GM12878 (cell line): ENCODE results near the gene PAX7. TPM values are rescaled to one million over a fixed set of nuclear protein-coding genes. Genes with fewer than 3 reads are reported as not detected.

Experiments
- ATAC-seq: fragments of 200-7000 bp; cut with Tn5 transposase; 3 replicates; pipeline ENCODE4 v1.9.1; 2020; ENCODE audit warnings: mild to moderate bottlenecking, moderate library complexity
- BruUV-seq: library from RNA; stranded (reverse); fragments of 400-500 nt; replicated peaks from 2 replicates; lab custom pipeline; 2021; lab: Mats Ljungman, UMichigan
- CTCF ChIA-PET: fragments of 300-600 bp; sonication (Branson Sonifier 250); formaldehyde crosslinking; extraction: SDS; loops from one replicate; lab custom pipeline; 2021; ENCODE audit warnings: inconsistent platforms; lab: Yijun Ruan, JAX
- POLR2A ChIA-PET: fragments of 350-600 bp; formaldehyde crosslinking; extraction: SDS; loops from one replicate; lab custom pipeline; 2021; ENCODE audit warnings: inconsistent platforms; lab: Charles Lee
- RAD21 ChIA-PET: fragments of 300-600 bp; sonication (Branson Sonifier 250); formaldehyde crosslinking; loops from one replicate; lab custom pipeline; 2023; ENCODE audit warnings: antibody characterized with exemption; ENCODE audit not compliant: unreplicated experiment; lab: Charles Lee
- SMC1A ChIA-PET: fragments of 300-600 bp; sonication (Branson Sonifier 250); formaldehyde crosslinking; loops from one replicate; lab custom pipeline; 2023; ENCODE audit not compliant: unreplicated experiment, uncharacterized antibody; lab: Charles Lee
- DNase-seq: peaks from one replicate; pipeline ENCODE4 v3.0.0-alpha.2; 2011; ENCODE audit warnings: low read depth, low spot score
- FAIRE-seq: peaks from 3 replicates; lab custom pipeline; 2011; peaks lifted over from hg19 to GRCh38; lab: Jason Lieb, UNC
- H2AFZ ChIP-seq: 2 replicates; pipeline ENCODE4 v1.6.0; 2011; ENCODE audit warnings: low read depth, low read length, control low read depth; ENCODE audit not compliant: control insufficient read depth
- H3K27ac ChIP-seq: 2 replicates; pipeline ENCODE4 v1.5.1; 2011; ENCODE audit warnings: control low read depth; ENCODE audit not compliant: control insufficient read depth, insufficient read depth
- H3K27me3 ChIP-seq, 2 experiments: replicated peaks in 1 of 2; 2 replicates each; pipeline versions ENCODE4 v1.6.0 to v1.6.1; 2011; ENCODE audit warnings: low read length in 1 of 2; ENCODE audit not compliant: control insufficient read depth in 2 of 2, insufficient read depth in 2 of 2
- H3K36me3 ChIP-seq, 2 experiments: 2 replicates each; pipeline ENCODE4 v1.5.1; 2011; ENCODE audit warnings: low read length in 1 of 2; ENCODE audit not compliant: control insufficient read depth in 2 of 2, insufficient read depth in 2 of 2
- H3K4me1 ChIP-seq: 2 replicates; pipeline ENCODE4 v1.6.1; 2011; ENCODE audit warnings: mild to moderate bottlenecking, low read length, moderate library complexity, mixed read lengths; ENCODE audit not compliant: control insufficient read depth, insufficient read depth
- H3K4me2 ChIP-seq: 2 replicates; pipeline ENCODE4 v1.6.0; 2011; ENCODE audit warnings: control low read depth; ENCODE audit not compliant: control insufficient read depth, insufficient read depth
- H3K4me3 ChIP-seq: fragments of 200-600 bp; sonication (generic); 2 replicates; pipeline ENCODE4 v1.5.1; 2016
- H3K79me2 ChIP-seq: 2 replicates; pipeline ENCODE4 v1.6.0; 2011; ENCODE audit warnings: low read length; ENCODE audit not compliant: control insufficient read depth, insufficient read depth
- H3K9ac ChIP-seq: 2 replicates; pipeline ENCODE4 v1.8.0; 2011; ENCODE audit warnings: low read length, control low read depth, mixed read lengths; ENCODE audit not compliant: control insufficient read depth, insufficient read depth
- H3K9me3 ChIP-seq: replicated peaks from 3 replicates; pipeline ENCODE4 v1.5.1; 2011; ENCODE audit warnings: mild to moderate bottlenecking, low read length; ENCODE audit not compliant: control insufficient read depth, insufficient read depth
- H4K20me1 ChIP-seq: 2 replicates; pipeline ENCODE4 v1.6.0; 2011; ENCODE audit not compliant: control insufficient read depth, insufficient read depth
- BCL11A ChIP-seq: IDR thresholded peaks from 2 replicates; pipeline ENCODE4 v1.6.1; 2011; ENCODE audit warnings: low read depth, low read length
- CBFB ChIP-seq: IDR thresholded peaks from 2 replicates; pipeline ENCODE4 v1.6.1; 2016; ENCODE audit warnings: antibody characterized with exemption, low read depth
- CHD2 ChIP-seq: IDR thresholded peaks from 2 replicates; pipeline ENCODE4 v1.6.1; 2011; ENCODE audit warnings: low read depth, low read length, improper control_type of control experiment, borderline replicate concordance
- EP300 ChIP-seq, 2 experiments: fragments of 150-350 bp in 1 of 2; IDR thresholded peaks; 2 replicates each; pipeline ENCODE4 v1.6.1; 2011 to 2012; ENCODE audit warnings: low read depth in 2 of 2, low read length in 2 of 2, borderline replicate concordance in 1 of 2, improper control_type of control experiment in 1 of 2, inconsistent platforms in 1 of 2; ENCODE audit not compliant: control insufficient read depth in 1 of 2
- FOXK2 ChIP-seq: fragments of 450-650 bp; IDR thresholded peaks from 2 replicates; pipeline ENCODE4 v1.6.1; 2017; ENCODE audit warnings: mild to moderate bottlenecking, moderate library complexity
- IRF3 ChIP-seq: fragments of 450-650 bp; IDR thresholded peaks from 2 replicates; pipeline ENCODE4 v1.6.1; 2014; ENCODE audit warnings: mild to moderate bottlenecking
- IRF4 ChIP-seq: IDR thresholded peaks from 2 replicates; pipeline ENCODE4 v1.6.1; 2011; ENCODE audit warnings: low read depth, low read length
- MEF2B ChIP-seq: fragments of 450-650 bp; IDR thresholded peaks from 2 replicates; pipeline ENCODE4 v1.6.1; 2018; ENCODE audit warnings: mild to moderate bottlenecking, moderate library complexity; ENCODE audit not compliant: partially characterized antibody, poor library complexity, severe bottlenecking
- PAX5 ChIP-seq: IDR thresholded peaks from 2 replicates; pipeline ENCODE4 v1.6.1; 2011; ENCODE audit warnings: low read depth, low read length, borderline replicate concordance
- POLR2A ChIP-seq: IDR thresholded peaks from 2 replicates; pipeline ENCODE4 v1.6.1; 2011; ENCODE audit warnings: low read depth, mild to moderate bottlenecking, low read length
- RCOR1 ChIP-seq: conservative IDR thresholded peaks from 2 replicates; pipeline ENCODE4 v1.6.1; 2012; ENCODE audit warnings: low read depth, low read length, improper control_type of control experiment
- TCF3 ChIP-seq: IDR thresholded peaks from 2 replicates; pipeline ENCODE4 v1.6.1; 2012; ENCODE audit warnings: low read depth, mild to moderate bottlenecking, low read length, borderline replicate concordance; ENCODE audit not compliant: insufficient read depth
- WGBS: methylation state at CpG from one replicate; pipeline ENCODE4 v1.1.6; 2016; ENCODE audit warnings: low lambda C conversion rate; ENCODE audit not compliant: insufficient replicate concordance, insufficient coverage; ENCODE audit errors: missing lambda C conversion rate; 5-methylcytosine and 5-hydroxymethylcytosine counted together
- in situ Hi-C: fragments of 300-500 bp; cut with MboI; formaldehyde crosslinking; loops from 9 replicates; pipeline ENCODE4 v1.14.3; 2018; ENCODE audit warnings: mixed read lengths
- intact Hi-C: fragments of 100-400 bp; cut with micrococcal nuclease; formaldehyde crosslinking; loops from one replicate; pipeline ENCODE4 v1.14.2; 2022; ENCODE audit not compliant: unreplicated experiment
- polyA plus RNA-seq, 11 experiments: library from polyadenylated mRNA; depleted of rRNA in 4 of 11; unstranded in 6 of 11; stranded (reverse) in 5 of 11; fragments of >200 nt; fragmentation: Nextera tagmentation in 4 of 11; fragmentation: Illumina TruSeq in 1 of 11; extraction: Ambion mirVana in 4 of 11; extraction: Trizol in 1 of 11; gene quantifications; 1 replicate in 1 of 11; 2 replicates in 10 of 11; pipeline versions ENCODE4 v1.2.1 to v1.2.3, GENCODE V29; 2011 to 2016; ENCODE audit warnings: inconsistent platforms in 2 of 11, missing spikeins in 2 of 11, low read depth in 1 of 11
- total RNA-seq, 4 experiments: library from RNA; depleted of rRNA in 3 of 4; stranded (reverse); fragments of >200 nt in 3 of 4; fragmentation: Illumina TruSeq in 1 of 4; extraction: Trizol in 1 of 4; gene quantifications; 2 replicates each; pipeline versions ENCODE4 v1.2.1 to v1.2.3, GENCODE V29; 2013 to 2021

The PAX7 gene
- total and polyA plus RNA-seq, 10 of the 15 experiments (the other 5 are each of a cell fraction or from before 2014, with no cell fraction given): not detected

- H3K79me2 ChIP-seq: no peaks in the 10 kb centered on the region
- FAIRE-seq: no peak
- no peak overlapping the region for H3K9ac ChIP-seq
- peaks cover 28% of the 10 kb centered on the region in 2 experiments for H3K27me3 ChIP-seq
- ChIA-PET CTCF (no interaction called here), RAD21 (no interaction called here), SMC1A (no interaction called here), POLR2A (no interaction called here)
- BruUV-seq: no TSS peak
- no peak overlapping the region for H3K4me3 ChIP-seq
- no peaks in the 10 kb centered on the region for H4K20me1 ChIP-seq
- no peak overlapping the region for H2AFZ ChIP-seq
- DNase-seq: no peak
- H3K27ac ChIP-seq: no peak overlapping the region
- in situ Hi-C loops (no loop called here), intact Hi-C loops (no loop called here)
- ATAC-seq: no peak
- no peaks in the 10 kb centered on the region for H3K36me3 ChIP-seq
- TF ChIP-seq IRF4: no peak
- no peak for TF ChIP-seq PAX5
- TF ChIP-seq MEF2B: no peak
- TF ChIP-seq IRF3: no peak
- TF ChIP-seq CBFB: no peak
- no peak for TF ChIP-seq TCF3
- no peak for TF ChIP-seq EP300 (IDR thresholded peaks at IDR 0.05; ENCODE audit: borderline replicate concordance in 1 of 2, control insufficient read depth in 1 of 2, low read depth in 2 of 2, low read length in 2 of 2)
- no peak for TF ChIP-seq POLR2A
- TF ChIP-seq FOXK2: no peak
- no peak for TF ChIP-seq CHD2
- TF ChIP-seq RCOR1: no peak
- no peak for TF ChIP-seq BCL11A
- no peaks in the 10 kb centered on the region for H3K9me3 ChIP-seq
- no peak overlapping the region for H3K4me2 ChIP-seq
- WGBS: 23% methylated on average over 35 of the region's 40 CpGs
- no peaks in the 10 kb centered on the region for H3K4me1 ChIP-seq
These were observed 5.4 kb downstream of the PAX7 start for GRCh38 chr1:18635891-18636595.
